Colonic mucosa (tissue), 4 donors: ENCODE data around the gene SIM1. TPM values are rescaled to one million over a fixed set of nuclear protein-coding genes. Genes with fewer than 3 reads are reported as not detected.

Experiments
- DNase-seq: peaks from one replicate; pipeline ENCODE4 v3.0.0-alpha.2; 2020
- H3K27ac ChIP-seq: fragments of 200-600 bp; one replicate; pipeline ENCODE4 v1.8.0; 2021
- H3K27me3 ChIP-seq: fragments of 200-600 bp; one replicate; pipeline ENCODE4 v1.8.0; 2021
- H3K36me3 ChIP-seq: fragments of 200-600 bp; one replicate; pipeline ENCODE4 v1.8.0; 2021
- H3K4me1 ChIP-seq: fragments of 200-600 bp; one replicate; pipeline ENCODE4 v1.8.0; 2021; ENCODE audit warnings: mild to moderate bottlenecking
- H3K4me3 ChIP-seq: fragments of 200-600 bp; one replicate; pipeline ENCODE4 v1.8.0; 2021
- H3K9ac ChIP-seq, 2 donors: one replicate each; pipeline ENCODE4 v1.7.0; 2013; ENCODE audit warnings: control low read depth in 2 of 2, low read depth in 2 of 2, low read length in 2 of 2
- H3K9me3 ChIP-seq: fragments of 200-600 bp; one replicate; pipeline ENCODE4 v1.8.0; 2021
- intact Hi-C: fragments of 100-400 bp; cut with DNase I; formaldehyde crosslinking; loops from one replicate; pipeline ENCODE4 v1.14.1; 2022
- total RNA-seq, 2 donors: library from RNA; stranded (reverse); fragmentation: NEBNext Ultra II Directional in 1 of 2; extraction: Animal tissue kit (Norgen Biotek cat#: 25700) in 1 of 2; gene quantifications; one replicate each; pipeline ENCODE4 v1.2.1, GENCODE V29; 2021
- TF ChIP-seq, protein P1 (sequence below): fragments of 200-600 bp; IDR thresholded peaks from one replicate; pipeline ENCODE4 v1.8.0; 2022; ENCODE audit warnings: antibody characterized with exemption, mild to moderate bottlenecking
- donor health status: healthy.
- donor health status: DM: no; HTN: no; CAD: no.
- donor health status: DM: no; HTN: no; CAD: no.

The SIM1 gene
- total RNA-seq, 2 donors from 2014 or later, result 0.16 TPM; not detected in 1

DNA sequence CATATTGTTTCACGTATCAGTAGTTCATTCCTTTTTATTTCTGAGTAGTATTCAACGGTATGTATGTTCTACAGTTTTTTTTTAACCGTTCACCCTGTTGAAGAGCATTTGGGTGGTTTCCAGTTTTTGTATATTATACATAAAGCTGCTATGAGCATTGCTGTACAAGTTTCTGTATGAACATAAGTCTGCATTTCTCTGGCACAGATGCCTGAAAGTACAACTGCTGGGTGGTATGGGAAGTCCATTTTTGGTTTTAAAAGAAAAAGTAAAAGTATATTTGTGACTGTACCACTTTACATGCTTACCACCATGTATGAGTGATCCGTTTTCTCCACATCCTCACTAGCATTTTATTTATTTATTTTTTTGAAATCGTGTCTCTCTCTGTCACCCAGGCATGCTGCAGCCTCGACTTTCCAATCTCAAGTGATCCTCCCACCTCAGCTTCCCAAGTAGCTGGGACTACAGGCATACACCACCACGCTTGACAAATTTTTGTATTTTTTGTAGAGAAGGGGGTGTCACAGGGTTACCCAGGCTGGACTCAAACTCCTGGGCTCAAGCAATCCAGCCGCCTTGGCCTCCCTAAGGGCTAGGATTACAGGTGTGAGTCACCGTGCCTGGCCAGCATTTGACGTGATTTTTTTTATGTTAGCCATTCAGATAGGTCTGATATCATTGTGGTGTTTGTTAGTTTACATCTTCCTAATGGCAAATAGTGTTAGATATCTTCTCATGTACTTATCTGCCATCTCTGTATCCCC is 11.0 kb upstream of the SIM1 start:
- H3K27ac ChIP-seq, result no peak overlapping the region
- DNase-seq, result no peak
- H3K27me3 ChIP-seq, result peaks cover 11% of the 10 kb centered on the region
- TF ChIP-seq, protein P1, sequence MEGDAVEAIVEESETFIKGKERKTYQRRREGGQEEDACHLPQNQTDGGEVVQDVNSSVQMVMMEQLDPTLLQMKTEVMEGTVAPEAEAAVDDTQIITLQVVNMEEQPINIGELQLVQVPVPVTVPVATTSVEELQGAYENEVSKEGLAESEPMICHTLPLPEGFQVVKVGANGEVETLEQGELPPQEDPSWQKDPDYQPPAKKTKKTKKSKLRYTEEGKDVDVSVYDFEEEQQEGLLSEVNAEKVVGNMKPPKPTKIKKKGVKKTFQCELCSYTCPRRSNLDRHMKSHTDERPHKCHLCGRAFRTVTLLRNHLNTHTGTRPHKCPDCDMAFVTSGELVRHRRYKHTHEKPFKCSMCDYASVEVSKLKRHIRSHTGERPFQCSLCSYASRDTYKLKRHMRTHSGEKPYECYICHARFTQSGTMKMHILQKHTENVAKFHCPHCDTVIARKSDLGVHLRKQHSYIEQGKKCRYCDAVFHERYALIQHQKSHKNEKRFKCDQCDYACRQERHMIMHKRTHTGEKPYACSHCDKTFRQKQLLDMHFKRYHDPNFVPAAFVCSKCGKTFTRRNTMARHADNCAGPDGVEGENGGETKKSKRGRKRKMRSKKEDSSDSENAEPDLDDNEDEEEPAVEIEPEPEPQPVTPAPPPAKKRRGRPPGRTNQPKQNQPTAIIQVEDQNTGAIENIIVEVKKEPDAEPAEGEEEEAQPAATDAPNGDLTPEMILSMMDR, result no peak
- H3K36me3 ChIP-seq, result no peaks in the 10 kb centered on the region
- intact Hi-C loops, result no loop called here
- H3K9me3 ChIP-seq, result no peaks in the 10 kb centered on the region
- H3K4me1 ChIP-seq, result no peaks in the 10 kb centered on the region
- no peak overlapping the region for H3K9ac ChIP-seq
- no peak overlapping the region for H3K4me3 ChIP-seq

DNA sequence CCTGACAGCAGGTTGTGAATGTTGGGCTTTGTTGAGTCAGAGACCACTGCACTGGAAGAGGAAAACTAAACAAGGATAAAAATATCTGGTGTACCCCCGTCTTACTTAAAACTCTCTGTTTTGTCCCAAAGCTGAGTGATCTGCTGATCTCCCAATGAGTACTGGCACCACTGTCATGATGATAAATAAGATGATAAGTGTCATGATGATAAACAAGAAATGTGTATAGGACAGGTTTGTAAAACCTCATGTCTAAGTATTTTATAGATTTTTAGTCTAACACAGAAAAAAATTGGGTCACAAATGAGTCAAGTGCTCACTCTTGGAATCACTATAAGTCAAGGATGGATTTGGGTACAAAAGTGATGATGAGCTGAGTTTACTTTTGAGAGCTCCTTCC is 8.5 kb upstream of the SIM1 start:
- no peak overlapping the region for H3K9ac ChIP-seq
- intact Hi-C loops, result no loop called here
- no peaks in the 10 kb centered on the region for H3K36me3 ChIP-seq
- H3K4me1 ChIP-seq, result no peaks in the 10 kb centered on the region
- H3K4me3 ChIP-seq, result no peak overlapping the region
- H3K9me3 ChIP-seq, result no peaks in the 10 kb centered on the region
- H3K27me3 ChIP-seq, result peaks cover 30% of the 10 kb centered on the region
- no peak overlapping the region for H3K27ac ChIP-seq
- no peak for DNase-seq
- TF ChIP-seq, protein P1, result no peak

DNA sequence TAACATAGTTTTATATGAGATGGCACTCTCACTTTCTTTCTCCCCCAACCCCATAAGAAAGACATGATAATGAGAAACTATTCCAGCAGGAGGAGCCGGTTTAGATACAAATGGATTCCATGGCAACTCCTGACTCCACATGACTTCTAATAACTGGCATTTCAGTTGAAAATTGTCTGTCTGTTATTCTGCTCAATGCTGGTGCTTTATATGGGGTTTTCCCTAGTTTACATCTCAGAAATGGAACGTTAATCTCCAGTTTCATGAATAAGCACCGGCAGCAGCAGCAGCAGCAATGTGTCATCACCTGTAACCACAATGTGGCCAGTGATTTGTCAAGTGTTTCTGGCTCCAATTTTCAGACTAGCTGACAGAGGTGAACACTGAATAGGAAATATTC is 8.0 kb upstream of the SIM1 start:
- no peak for DNase-seq
- Histone ChIP-seq H3K36me3 (no peaks in the 10 kb centered on the region), H3K9me3 (no peaks in the 10 kb centered on the region), H3K27ac (no peak overlapping the region), H3K27me3 (peaks cover 35% of the 10 kb centered on the region), H3K4me1 (no peaks in the 10 kb centered on the region), H3K9ac (no peak overlapping the region), H3K4me3 (no peak overlapping the region)
- intact Hi-C loops, result no loop called here
- TF ChIP-seq, protein P1, result no peak

DNA sequence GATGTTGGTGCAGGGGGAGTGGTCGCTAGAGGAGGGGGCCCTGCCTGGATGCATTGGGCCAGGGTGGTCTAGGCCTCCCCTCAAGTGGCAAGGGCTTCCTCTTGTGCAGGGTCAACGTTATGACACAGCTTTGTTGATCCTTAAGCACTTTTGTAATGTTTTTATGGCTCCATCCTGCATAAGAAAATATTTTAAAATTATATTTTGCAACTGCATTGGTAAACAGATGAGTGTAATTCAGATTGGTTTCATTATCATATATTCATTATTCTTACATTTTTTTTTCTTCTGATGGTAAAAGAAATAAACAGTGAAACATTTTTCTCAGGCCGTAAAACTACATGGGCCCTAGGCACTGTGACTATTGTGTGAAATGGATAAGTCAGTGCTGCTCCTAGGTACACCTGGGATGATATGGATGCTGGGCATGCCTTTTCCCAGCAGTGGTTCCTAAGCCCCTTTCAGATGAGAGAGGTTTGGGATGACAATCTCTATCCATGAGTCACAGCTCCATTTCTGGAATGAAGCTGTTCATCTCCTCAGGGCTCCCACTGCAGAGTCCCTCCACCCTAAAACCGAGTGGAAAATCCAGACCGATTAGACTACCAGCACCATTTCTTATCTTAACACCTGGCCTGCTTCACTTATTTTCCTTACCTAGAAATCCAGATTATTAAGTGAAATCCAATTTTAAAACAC is 5.8 kb upstream of the SIM1 start:
- H3K27me3 ChIP-seq, result peaks cover 55% of the 10 kb centered on the region
- no peak overlapping the region for H3K27ac ChIP-seq

DNA sequence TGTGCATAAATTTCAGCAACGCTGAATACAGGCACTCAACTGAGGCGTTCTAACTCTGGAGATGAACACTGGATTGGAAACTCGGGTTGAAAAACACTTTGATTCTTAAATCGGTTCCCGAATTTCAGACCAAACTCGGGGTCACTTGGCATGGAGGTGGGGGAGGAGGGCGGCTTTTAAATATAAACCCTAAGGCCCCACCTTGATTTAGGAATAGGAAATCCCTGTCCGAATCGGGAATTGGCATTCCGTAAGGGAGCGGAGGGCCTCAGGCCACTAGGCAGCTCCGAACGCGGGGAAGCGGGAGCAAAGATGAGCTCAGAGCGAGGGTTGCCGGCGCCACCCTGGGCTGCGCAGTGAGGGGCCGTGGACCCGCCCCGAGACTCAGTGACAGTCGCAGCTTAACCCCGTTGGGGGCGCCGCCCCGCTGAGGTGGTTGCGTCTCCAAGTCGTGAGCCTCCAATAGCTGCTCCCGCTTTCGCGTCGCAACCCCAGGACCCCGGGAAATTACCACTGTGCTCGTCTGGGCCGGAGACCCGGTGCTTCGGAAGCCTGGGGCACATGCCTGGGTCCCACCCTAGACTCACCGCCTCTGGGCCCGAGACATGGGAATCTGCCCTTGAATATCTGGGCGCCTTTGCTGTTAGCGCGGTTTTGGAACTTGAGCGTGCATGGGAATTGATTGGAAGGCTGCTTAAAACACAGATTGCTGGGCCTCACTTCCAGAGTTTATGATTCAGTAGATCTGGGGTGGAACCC is 4.6 kb upstream of the SIM1 start:
- Histone ChIP-seq H3K36me3 (no peaks in the 10 kb centered on the region), H3K9me3 (no peaks in the 10 kb centered on the region), H3K9ac (no peak overlapping the region), H3K4me1 (peaks cover 4% of the 10 kb centered on the region), H3K27me3 (peaks cover 67% of the 10 kb centered on the region), H3K4me3 (no peak overlapping the region), H3K27ac (no peak overlapping the region)
- intact Hi-C loops, result no loop called here
- TF ChIP-seq, protein P1, result no peak
- no peak for DNase-seq

More for the DNA sequence above, 5.8 kb upstream of the SIM1 start:
- Histone ChIP-seq H3K4me1 (no peaks in the 10 kb centered on the region), H3K4me3 (no peak overlapping the region), H3K9ac (no peak overlapping the region), H3K9me3 (no peaks in the 10 kb centered on the region), H3K36me3 (no peaks in the 10 kb centered on the region)
- TF ChIP-seq, protein P1, result no peak
- DNase-seq, result no peak
- intact Hi-C loops, result no loop called here
